T-helper 22 cell (primary cell): ENCODE measurements around the gene PLBD2.

Experiments used
- DNase-seq: peaks from one replicate; pipeline ENCODE4 v3.0.0-alpha.2; 2020; ENCODE audit warnings: low read depth

The PLBD2 gene

GRCh38 chr12:113393749-113394148 lies 35.4 kb downstream of the PLBD2 start:
- no peak for DNase-seq

- no peak for DNase-seq
Observed at GRCh38 chr12:113395119-113395518, 36.7 kb downstream of the PLBD2 start.

GRCh38 chr12:113396200-113396599 lies 37.8 kb downstream of the PLBD2 start:
- no peak for DNase-seq

GRCh38 chr12:113396828-113397496 lies 38.6 kb downstream of the PLBD2 start:
- DNase-seq = no peak

GRCh38 chr12:113397497-113398197 lies 39.3 kb downstream of the PLBD2 start:
- no peak for DNase-seq

- no peak for DNase-seq
Observed at GRCh38 chr12:113398346-113399290, 40.2 kb downstream of the PLBD2 start.

GRCh38 chr12:113399490-113399889 lies 41.1 kb downstream of the PLBD2 start:
- no peak for DNase-seq

- DNase-seq = no peak
Observed at GRCh38 chr12:113400362-113400761, 42.0 kb downstream of the PLBD2 start.

GRCh38 chr12:113401066-113402000 lies 42.9 kb downstream of the PLBD2 start:
- no peak for DNase-seq

GRCh38 chr12:113402586-113403260 lies 44.3 kb downstream of the PLBD2 start:
- DNase-seq = no peak

- DNase-seq = no peak
Observed at GRCh38 chr12:113403435-113404415, 45.3 kb downstream of the PLBD2 start, which contains the start of gene SDS. Gene SDS (minus strand): TSS chr12:113403887. CDS start chr12:113399708, 4,179 bp downstream.

GRCh38 chr12:113405694-113406093 lies 47.3 kb downstream of the PLBD2 start:
- no peak for DNase-seq

GRCh38 chr12:113407931-113408600 lies 49.7 kb downstream of the PLBD2 start:
- no peak for DNase-seq

- DNase-seq = no peak
Observed at GRCh38 chr12:113408756-113409298, 50.4 kb downstream of the PLBD2 start.

- no peak for DNase-seq
Observed at GRCh38 chr12:113409462-113410124, 51.2 kb downstream of the PLBD2 start.

GRCh38 chr12:113413488-113413939 lies 55.1 kb downstream of the PLBD2 start:
- no peak for DNase-seq

- no peak for DNase-seq
Observed at GRCh38 chr12:113414519-113415038, 56.2 kb downstream of the PLBD2 start.
